GM12878 (cell line): Measurements from ENCODE around the gene KIF5C. TPM values are rescaled to one million over a fixed set of nuclear protein-coding genes. Genes with fewer than 3 reads are reported as not detected.
A peak's percentile ranks its signal among the peaks of the same experiment; 100 is the strongest.
"Not testable (repeated sequence)": the region's sequence is repeated elsewhere in the genome, so short reads cannot be mapped to it uniquely, and the experiment has no call there.

ENCODE experiments used
- ATAC-seq: fragments of 200-7000 bp; cut with Tn5 transposase; 3 replicates; pipeline ENCODE4 v1.9.1; 2020; ENCODE audit warnings: mild to moderate bottlenecking, moderate library complexity
- BruUV-seq: library from RNA; stranded (reverse); fragments of 400-500 nt; replicated peaks from 2 replicates; lab custom pipeline; 2021; lab: Mats Ljungman, UMichigan
- CTCF ChIA-PET: fragments of 300-600 bp; sonication (Branson Sonifier 250); formaldehyde crosslinking; extraction: SDS; loops from one replicate; lab custom pipeline; 2021; ENCODE audit warnings: inconsistent platforms; lab: Yijun Ruan, JAX
- POLR2A ChIA-PET: fragments of 350-600 bp; formaldehyde crosslinking; extraction: SDS; loops from one replicate; lab custom pipeline; 2021; ENCODE audit warnings: inconsistent platforms; lab: Charles Lee
- RAD21 ChIA-PET: fragments of 300-600 bp; sonication (Branson Sonifier 250); formaldehyde crosslinking; loops from one replicate; lab custom pipeline; 2023; ENCODE audit warnings: antibody characterized with exemption; ENCODE audit not compliant: unreplicated experiment; lab: Charles Lee
- SMC1A ChIA-PET: fragments of 300-600 bp; sonication (Branson Sonifier 250); formaldehyde crosslinking; loops from one replicate; lab custom pipeline; 2023; ENCODE audit not compliant: unreplicated experiment, uncharacterized antibody; lab: Charles Lee
- DNase-seq: peaks from one replicate; pipeline ENCODE4 v3.0.0-alpha.2; 2011; ENCODE audit warnings: low read depth, low spot score
- FAIRE-seq: peaks from 3 replicates; lab custom pipeline; 2011; peaks lifted over from hg19 to GRCh38; lab: Jason Lieb, UNC
- H2AFZ ChIP-seq: 2 replicates; pipeline ENCODE4 v1.6.0; 2011; ENCODE audit warnings: low read depth, low read length, control low read depth; ENCODE audit not compliant: control insufficient read depth
- H3K27ac ChIP-seq: 2 replicates; pipeline ENCODE4 v1.5.1; 2011; ENCODE audit warnings: control low read depth; ENCODE audit not compliant: control insufficient read depth, insufficient read depth
- H3K27me3 ChIP-seq, 2 experiments: replicated peaks in 1 of 2; 2 replicates each; pipeline versions ENCODE4 v1.6.0 to v1.6.1; 2011; ENCODE audit warnings: low read length in 1 of 2; ENCODE audit not compliant: control insufficient read depth in 2 of 2, insufficient read depth in 2 of 2
- H3K36me3 ChIP-seq, 2 experiments: 2 replicates each; pipeline ENCODE4 v1.5.1; 2011; ENCODE audit warnings: low read length in 1 of 2; ENCODE audit not compliant: control insufficient read depth in 2 of 2, insufficient read depth in 2 of 2
- H3K4me1 ChIP-seq: 2 replicates; pipeline ENCODE4 v1.6.1; 2011; ENCODE audit warnings: mild to moderate bottlenecking, low read length, moderate library complexity, mixed read lengths; ENCODE audit not compliant: control insufficient read depth, insufficient read depth
- H3K4me2 ChIP-seq: 2 replicates; pipeline ENCODE4 v1.6.0; 2011; ENCODE audit warnings: control low read depth; ENCODE audit not compliant: control insufficient read depth, insufficient read depth
- H3K4me3 ChIP-seq: fragments of 200-600 bp; sonication (generic); 2 replicates; pipeline ENCODE4 v1.5.1; 2016
- H3K79me2 ChIP-seq: 2 replicates; pipeline ENCODE4 v1.6.0; 2011; ENCODE audit warnings: low read length; ENCODE audit not compliant: control insufficient read depth, insufficient read depth
- H3K9ac ChIP-seq: 2 replicates; pipeline ENCODE4 v1.8.0; 2011; ENCODE audit warnings: low read length, control low read depth, mixed read lengths; ENCODE audit not compliant: control insufficient read depth, insufficient read depth
- H3K9me3 ChIP-seq: replicated peaks from 3 replicates; pipeline ENCODE4 v1.5.1; 2011; ENCODE audit warnings: mild to moderate bottlenecking, low read length; ENCODE audit not compliant: control insufficient read depth, insufficient read depth
- H4K20me1 ChIP-seq: 2 replicates; pipeline ENCODE4 v1.6.0; 2011; ENCODE audit not compliant: control insufficient read depth, insufficient read depth
- BHLHE40 ChIP-seq, 2 experiments: fragments of 450-650 bp in 1 of 2; IDR thresholded peaks; 2 replicates each; pipeline ENCODE4 v1.6.1; 2011 to 2017; ENCODE audit warnings: low read depth in 2 of 2, borderline replicate concordance in 1 of 2, improper control_type of control experiment in 1 of 2, low read length in 1 of 2, mild to moderate bottlenecking in 1 of 2
- NR2F1 ChIP-seq: fragments of 450-650 bp; conservative IDR thresholded peaks from 2 replicates; pipeline ENCODE4 v1.6.1; 2017; ENCODE audit warnings: mild to moderate bottlenecking
- WGBS: methylation state at CpG from one replicate; pipeline ENCODE4 v1.1.6; 2016; ENCODE audit warnings: low lambda C conversion rate; ENCODE audit not compliant: insufficient replicate concordance, insufficient coverage; ENCODE audit errors: missing lambda C conversion rate; 5-methylcytosine and 5-hydroxymethylcytosine counted together
- in situ Hi-C: fragments of 300-500 bp; cut with MboI; formaldehyde crosslinking; loops from 9 replicates; pipeline ENCODE4 v1.14.3; 2018; ENCODE audit warnings: mixed read lengths
- intact Hi-C: fragments of 100-400 bp; cut with micrococcal nuclease; formaldehyde crosslinking; loops from one replicate; pipeline ENCODE4 v1.14.2; 2022; ENCODE audit not compliant: unreplicated experiment
- polyA plus RNA-seq, 11 experiments: library from polyadenylated mRNA; depleted of rRNA in 4 of 11; unstranded in 6 of 11; stranded (reverse) in 5 of 11; fragments of >200 nt; fragmentation: Nextera tagmentation in 4 of 11; fragmentation: Illumina TruSeq in 1 of 11; extraction: Ambion mirVana in 4 of 11; extraction: Trizol in 1 of 11; gene quantifications; 1 replicate in 1 of 11; 2 replicates in 10 of 11; pipeline versions ENCODE4 v1.2.1 to v1.2.3, GENCODE V29; 2011 to 2016; ENCODE audit warnings: inconsistent platforms in 2 of 11, missing spikeins in 2 of 11, low read depth in 1 of 11
- total RNA-seq, 4 experiments: library from RNA; depleted of rRNA in 3 of 4; stranded (reverse); fragments of >200 nt in 3 of 4; fragmentation: Illumina TruSeq in 1 of 4; extraction: Trizol in 1 of 4; gene quantifications; 2 replicates each; pipeline versions ENCODE4 v1.2.1 to v1.2.3, GENCODE V29; 2013 to 2021

KIF5C gene
- total and polyA plus RNA-seq, 10 of the 15 experiments (the other 5 are each of a cell fraction or from before 2014, with no cell fraction given) = 0.08 to 0.49 (median 0.24) TPM

- no peak overlapping the region for H3K27ac ChIP-seq
- FAIRE-seq = no peak
- ChIA-PET RAD21 (no interaction called here), POLR2A (no interaction called here), SMC1A (no interaction called here), CTCF (no interaction called here)
- no peak overlapping the region for H3K9ac ChIP-seq
- 47% methylated on average over 5 of the region's 5 CpGs for WGBS
- H3K4me1 ChIP-seq = no peaks in the 10 kb centered on the region
- H4K20me1 ChIP-seq = no peaks in the 10 kb centered on the region
- H3K4me2 ChIP-seq = no peak overlapping the region
- TF ChIP-seq BHLHE40 (IDR thresholded peaks at IDR 0.05; ENCODE audit: borderline replicate concordance in 1 of 2, low read depth in 2 of 2, low read length in 1 of 2) = peak; percentile 15 to 26; a peak in 1 of 4 replicates
- TF ChIP-seq NR2F1 = no peak
- H3K9me3 ChIP-seq = no peaks in the 10 kb centered on the region; the same call in 2 of the 3 replicates
- no peaks in the 10 kb centered on the region for H3K36me3 ChIP-seq
- H3K79me2 ChIP-seq = no peaks in the 10 kb centered on the region
- intact Hi-C loops (no loop called here), in situ Hi-C loops (no loop called here)
- 0 out of 4 replicates have a peak, but pooled peaks cover 0 to 2% of the 10 kb centered on the region in 2 experiments for H3K27me3 ChIP-seq
- H3K4me3 ChIP-seq = no peak overlapping the region
- no peak overlapping the region for H2AFZ ChIP-seq
- DNase-seq = no peak
- BruUV-seq = no TSS peak
- 0 out of 3 replicates have a peak, but pooled peaks have one; percentile 27 for ATAC-seq
These were observed 13.7 kb upstream of the KIF5C start for GRCh38 chr2:148861367-148861766.

- H3K4me3 ChIP-seq, H3K9ac ChIP-seq, intact Hi-C loops, H3K79me2 ChIP-seq, SMC1A ChIA-PET, H2AFZ ChIP-seq, H3K4me1 ChIP-seq, H4K20me1 ChIP-seq, ATAC-seq, CTCF ChIA-PET, DNase-seq, BruUV-seq, RAD21 ChIA-PET, in situ Hi-C loops, FAIRE-seq, H3K27ac ChIP-seq, H3K9me3 ChIP-seq, POLR2A ChIA-PET, H3K36me3 ChIP-seq, H3K27me3 ChIP-seq, H3K4me2 ChIP-seq: not testable (repeated sequence)
- 66% methylated on average over 6 of the region's 6 CpGs for WGBS
These were observed 12.5 kb upstream of the KIF5C start for GRCh38 chr2:148862478-148862877.
